Pancreas (tissue), 10 donors: ENCODE measurements around the gene PLD6. TPM values are rescaled to one million over a fixed set of nuclear protein-coding genes. Genes with fewer than 3 reads are reported as not detected.

Source experiments
- ATAC-seq, 4 donors: fragments of 200-7000 bp; cut with Tn5 transposase; one replicate each; pipeline versions ENCODE4 v1.8.0 to v1.9.1; 2020; ENCODE audit warnings: mild to moderate bottlenecking in 4 of 4, moderate library complexity in 4 of 4
- DNase-seq, 6 donors: peaks; one replicate each; pipeline ENCODE4 v3.0.0-alpha.2; 2020
- FAIRE-seq: peaks from 2 replicates; lab custom pipeline; 2012; peaks lifted over from hg19 to GRCh38; lab: Jason Lieb, UNC
- H3K27ac ChIP-seq, 4 donors: fragments of 200-600 bp; sonication (generic); 1 replicate in 3 of 4; 2 replicates in 1 of 4; pipeline versions ENCODE4 v1.5.0 to v1.8.0; 2020
- H3K27me3 ChIP-seq, 4 donors: fragments of 200-600 bp; one replicate each; pipeline ENCODE4 v1.8.0; 2021
- H3K36me3 ChIP-seq, 3 donors: fragments of 200-600 bp; sonication (generic) in 1 of 3; one replicate each; pipeline versions ENCODE4 v1.5.0 to v1.8.0; 2020 to 2021
- H3K4me1 ChIP-seq, 3 donors: fragments of 200-600 bp; one replicate each; pipeline ENCODE4 v1.8.0; 2021
- H3K4me3 ChIP-seq, 4 donors: fragments of 200-600 bp; sonication (generic) in 2 of 4; one replicate each; pipeline versions ENCODE4 v1.5.0 to v1.8.0; 2020 to 2021
- H3K9me3 ChIP-seq, 4 donors: fragments of 200-600 bp; one replicate each; pipeline ENCODE4 v1.8.0; 2021
- WGBS, 2 donors: extraction: QIAGEN DNeasy Blood & Tissue Kit; methylation state at CpG; one replicate each; pipeline ENCODE4 v1.1.7; 2013; 5-methylcytosine and 5-hydroxymethylcytosine counted together
- intact Hi-C, 3 donors: fragments of 100-400 bp; cut with DNase I; formaldehyde crosslinking; loops; one replicate each; pipeline versions ENCODE4 v1.11.1 to v1.14.2; 2022
- polyA plus RNA-seq, 2 donors: library from polyadenylated mRNA; stranded (reverse); fragments of 200-250 nt; gene quantifications; one replicate each; pipeline ENCODE4 v1.2.3, GENCODE V29; 2013
- total RNA-seq, 6 donors: library from RNA; stranded (reverse); fragmentation: NEBNext Ultra II Directional in 4 of 6; extraction: Animal tissue kit (Norgen Biotek cat#: 25700) in 4 of 6; gene quantifications; one replicate each; pipeline versions ENCODE4 v1.2.1 to v1.2.4, GENCODE V29; 2021 to 2023
- TF ChIP-seq, protein P1 (sequence below), 4 donors: fragments of 200-600 bp; sonication (generic) in 3 of 4; IDR thresholded peaks; one replicate each; pipeline versions ENCODE4 v1.5.0 to v1.8.0; 2021; ENCODE audit warnings: antibody characterized with exemption in 4 of 4
- donor health status: healthy with polysubstance abuse.
- donor health status: DM: no; HTN: no; CAD: no; lungs with moderate emphysema.
- donor health status: DM: no; HTN: no; CAD: no.
- donor health status: control.
- donor health status: control.
- donor health status: Bipolar disorder and iron deficiency.
- donor health status: DM: yes; HTN: yes; CAD: no.
- donor health status: DM: no; HTN: no; CAD: no.
- donor health status: DM: no; HTN: no; CAD: no.
- donor health status: DM: yes; HTN: yes; CAD: no.

The PLD6 gene
- total and polyA plus RNA-seq, 8 donors, result 1.5 to 3.4 (median 2.4) TPM

DNA sequence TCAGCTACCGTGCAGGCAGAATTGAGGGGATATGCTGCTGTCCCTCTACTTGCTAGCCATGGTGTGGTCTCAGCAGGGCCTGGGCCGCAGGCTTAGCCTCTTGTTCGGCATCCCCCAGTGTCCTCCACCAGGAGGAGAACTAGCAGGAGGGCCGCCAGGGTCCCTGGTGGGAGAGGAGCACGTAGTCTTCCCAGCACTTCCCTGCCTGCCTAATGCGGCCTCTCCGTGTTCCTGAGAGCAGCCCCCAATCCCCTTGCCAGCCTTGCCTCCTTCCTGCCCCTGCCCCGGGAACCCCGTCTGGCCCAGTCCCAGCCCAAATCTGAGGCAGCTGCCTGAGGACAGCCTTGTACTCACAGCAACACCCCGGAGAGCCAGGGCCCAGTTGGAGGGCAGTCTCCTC lies 38.1 kb downstream of the PLD6 start:
- no peak for FAIRE-seq
- no peak overlapping the region for H3K27ac ChIP-seq
- peak in 1 of 6 donors; percentile 59 for DNase-seq
- H3K4me1 ChIP-seq, result no peaks in the 10 kb centered on the region
- peaks cover 9 to 52% (median 43%) of the 10 kb centered on the region in 3 donors for H3K36me3 ChIP-seq
- ATAC-seq, result no peak
- H3K4me3 ChIP-seq, result no peak overlapping the region
- no peaks in the 10 kb centered on the region for H3K9me3 ChIP-seq
- no peaks in the 10 kb centered on the region for H3K27me3 ChIP-seq
- intact Hi-C loops, result no loop called here
- WGBS, 2 donors, result 93 to 97% methylated on average over 10 of the region's 10 CpGs
- TF ChIP-seq, protein P1, sequence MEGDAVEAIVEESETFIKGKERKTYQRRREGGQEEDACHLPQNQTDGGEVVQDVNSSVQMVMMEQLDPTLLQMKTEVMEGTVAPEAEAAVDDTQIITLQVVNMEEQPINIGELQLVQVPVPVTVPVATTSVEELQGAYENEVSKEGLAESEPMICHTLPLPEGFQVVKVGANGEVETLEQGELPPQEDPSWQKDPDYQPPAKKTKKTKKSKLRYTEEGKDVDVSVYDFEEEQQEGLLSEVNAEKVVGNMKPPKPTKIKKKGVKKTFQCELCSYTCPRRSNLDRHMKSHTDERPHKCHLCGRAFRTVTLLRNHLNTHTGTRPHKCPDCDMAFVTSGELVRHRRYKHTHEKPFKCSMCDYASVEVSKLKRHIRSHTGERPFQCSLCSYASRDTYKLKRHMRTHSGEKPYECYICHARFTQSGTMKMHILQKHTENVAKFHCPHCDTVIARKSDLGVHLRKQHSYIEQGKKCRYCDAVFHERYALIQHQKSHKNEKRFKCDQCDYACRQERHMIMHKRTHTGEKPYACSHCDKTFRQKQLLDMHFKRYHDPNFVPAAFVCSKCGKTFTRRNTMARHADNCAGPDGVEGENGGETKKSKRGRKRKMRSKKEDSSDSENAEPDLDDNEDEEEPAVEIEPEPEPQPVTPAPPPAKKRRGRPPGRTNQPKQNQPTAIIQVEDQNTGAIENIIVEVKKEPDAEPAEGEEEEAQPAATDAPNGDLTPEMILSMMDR (IDR thresholded peaks at IDR 0.05), result no peak

DNA sequence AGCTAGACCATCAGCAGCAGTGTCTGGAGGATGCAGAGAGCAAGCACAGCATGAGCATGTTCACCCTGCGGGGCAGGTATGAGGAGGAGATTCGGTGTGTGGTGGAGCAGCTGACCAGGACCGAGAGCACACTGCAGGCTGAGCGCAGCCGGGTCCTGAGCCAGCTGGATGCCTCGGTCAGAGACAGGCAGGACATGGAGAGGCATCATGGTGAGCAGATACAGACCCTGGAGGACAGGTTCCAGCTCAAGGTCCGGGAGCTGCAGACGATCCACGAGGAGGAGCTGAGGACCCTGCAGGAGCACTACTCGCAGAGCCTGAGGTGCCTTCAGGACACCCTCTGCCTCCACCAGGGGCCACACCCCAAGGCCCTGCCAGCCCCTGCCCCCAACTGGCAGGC lies 38.8 kb downstream of the PLD6 start:
- Histone ChIP-seq H3K9me3 (no peaks in the 10 kb centered on the region), H3K27ac (no peak overlapping the region), H3K36me3 (peaks cover 3 to 52% (median 37%) of the 10 kb centered on the region in 3 donors), H3K27me3 (no peaks in the 10 kb centered on the region), H3K4me3 (no peak overlapping the region), H3K4me1 (no peaks in the 10 kb centered on the region)
- DNase-seq (peak in 1 of 6 donors; percentile 55), FAIRE-seq (no peak), ATAC-seq (no peak)
- 93 to 95% methylated on average over 10 of the region's 10 CpGs for WGBS, 2 donors
- TF ChIP-seq, protein P1 (IDR thresholded peaks at IDR 0.05), result no peak
- intact Hi-C loops, result no loop called here

DNA sequence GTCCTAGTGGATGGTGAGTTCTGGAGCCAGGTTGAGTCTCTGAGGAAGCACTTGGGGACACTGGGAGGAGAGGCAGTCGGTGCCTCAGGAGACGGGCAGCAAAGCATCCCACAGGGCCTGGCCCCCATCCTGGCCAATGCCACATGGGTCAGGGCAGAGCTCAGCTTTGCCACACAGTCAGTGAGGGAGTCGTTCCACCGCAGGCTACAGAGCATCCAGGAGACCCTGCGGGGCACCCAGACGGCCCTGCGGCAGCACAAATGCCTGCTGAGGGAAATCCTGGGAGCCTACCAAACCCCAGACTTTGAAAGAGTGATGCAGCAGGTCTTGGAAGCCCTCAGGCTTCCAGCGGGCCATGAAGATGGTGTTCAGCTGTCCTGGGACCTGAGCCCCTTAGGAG lies 39.7 kb downstream of the PLD6 start:
- no peaks in the 10 kb centered on the region for H3K27me3 ChIP-seq
- no peaks in the 10 kb centered on the region for H3K9me3 ChIP-seq
- WGBS, 2 donors, result 91 to 94% methylated on average over 8 of the region's 8 CpGs
- no peak for ATAC-seq
- peak in 1 of 6 donors; percentile 32 for DNase-seq
- intact Hi-C loops, result no loop called here
- TF ChIP-seq, protein P1 (IDR thresholded peaks at IDR 0.05), result no peak
- no peak overlapping the region for H3K4me3 ChIP-seq
- H3K36me3 ChIP-seq, result peaks cover 3 to 58% (median 34%) of the 10 kb centered on the region in 3 donors
- H3K27ac ChIP-seq, result no peak overlapping the region
- H3K4me1 ChIP-seq, result no peaks in the 10 kb centered on the region
- FAIRE-seq, result no peak

GRCh38 chr17:17165666-17166308 lies 40.3 kb downstream of the PLD6 start:
- H3K27me3 ChIP-seq, result no peaks in the 10 kb centered on the region
- no peak for FAIRE-seq

More at GRCh38 chr17:17165666-17166308, 40.3 kb downstream of the PLD6 start:
- TF ChIP-seq, protein P1 (IDR thresholded peaks at IDR 0.05), result no peak
- H3K9me3 ChIP-seq, result no peaks in the 10 kb centered on the region
- peaks cover 3 to 64% (median 38%) of the 10 kb centered on the region in 3 donors for H3K36me3 ChIP-seq
- ATAC-seq (no peak), DNase-seq (peak in 1 of 6 donors; percentile 41)
- H3K4me1 ChIP-seq, result no peaks in the 10 kb centered on the region
- no peak overlapping the region for H3K4me3 ChIP-seq
- WGBS, 2 donors, result 92 to 94% methylated on average over 22 to 23 of the region's 23 CpGs
- intact Hi-C loops, result no loop called here
- H3K27ac ChIP-seq, result no peak overlapping the region
